Nucleus accumbens (tissue), 56 donors: Measurements from ENCODE around the gene UVSSA.
"Not testable (repeated sequence)": the region's sequence is repeated elsewhere in the genome, so short reads cannot be mapped to it uniquely, and the experiment has no call there.

ENCODE experiments used
- DNase-seq, 56 donors: peaks; one replicate each; lab custom pipeline; 2025; lab: John Stamatoyannopoulos, UW

Gene UVSSA

DNA sequence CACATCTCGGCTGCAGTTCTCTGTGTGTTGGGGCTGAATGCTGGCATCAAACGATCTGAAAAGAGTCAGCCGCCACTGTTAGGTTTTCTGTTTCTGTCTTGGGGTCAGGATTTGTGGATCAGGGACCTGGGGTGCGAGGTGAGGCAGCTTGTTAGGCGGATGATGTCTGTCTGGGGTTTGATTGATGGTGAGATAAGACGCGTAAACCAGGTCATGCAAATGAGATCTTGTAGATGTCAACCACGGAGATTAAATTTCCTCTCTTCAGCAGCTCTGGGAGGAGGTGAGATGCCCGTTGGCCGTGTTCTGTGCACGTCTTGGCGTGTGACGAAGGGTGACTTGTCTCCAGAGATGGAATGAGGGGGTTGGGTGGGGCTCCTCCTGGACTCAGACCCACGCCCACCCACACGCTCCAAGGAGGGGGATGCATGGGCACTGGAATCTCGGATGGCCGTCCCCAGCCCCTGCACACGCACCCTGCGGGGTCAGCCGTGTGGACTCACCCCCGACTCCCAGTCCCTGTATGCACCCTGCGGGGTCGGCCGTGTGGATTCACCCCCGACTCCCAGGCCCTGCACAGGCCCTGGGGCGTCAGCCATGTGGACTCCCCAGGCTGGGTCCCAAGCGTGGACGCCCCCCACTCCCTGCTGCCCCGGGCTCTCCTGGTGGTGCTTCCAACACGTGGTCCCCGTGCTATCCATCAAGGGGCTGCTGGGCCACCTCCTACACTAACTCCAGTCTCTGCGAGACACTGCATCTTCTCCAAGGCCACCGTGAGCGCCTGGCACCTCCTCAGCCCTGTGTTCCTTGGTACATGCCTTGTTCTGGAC is 16.0 kb upstream of the UVSSA start:
- no peak for DNase-seq

DNA sequence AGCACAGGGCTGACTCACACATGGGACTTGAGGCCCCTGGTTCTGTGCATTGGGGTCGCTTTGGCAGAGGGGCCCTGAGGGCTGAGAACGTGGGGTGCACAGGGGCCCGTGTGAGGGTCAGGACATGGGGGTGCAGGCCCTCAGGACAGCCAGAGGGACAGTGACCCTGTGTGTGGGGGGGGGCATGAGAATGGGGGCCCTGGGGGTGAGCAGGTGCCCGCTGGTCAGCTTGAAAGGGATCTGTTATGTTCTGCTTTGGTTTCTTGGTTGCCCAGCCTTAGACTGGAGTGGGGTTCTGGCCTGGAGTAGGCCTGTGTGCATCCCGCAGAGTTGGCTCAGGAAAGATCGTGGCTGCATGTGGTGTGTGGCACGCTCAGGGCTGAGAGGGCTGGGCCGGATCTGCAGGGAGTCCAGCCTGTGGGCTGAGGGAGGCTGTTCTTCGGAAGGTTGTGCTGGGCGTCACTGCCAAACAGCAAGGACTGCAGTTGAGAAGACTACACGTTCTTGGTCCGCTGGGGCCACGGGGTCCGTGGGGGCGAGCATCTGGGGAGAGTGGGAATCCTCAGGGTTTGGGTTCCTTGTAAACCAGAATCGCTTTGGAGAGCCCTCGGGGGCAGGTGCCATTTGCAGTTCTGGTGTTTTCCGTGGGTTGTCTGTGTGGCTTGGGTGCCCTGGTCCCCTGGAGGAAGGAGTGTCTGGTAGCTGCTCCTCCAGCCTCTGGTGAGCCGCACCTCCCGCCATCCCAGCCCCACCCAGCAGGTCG is 15.2 kb upstream of the UVSSA start:
- no peak for DNase-seq

DNA sequence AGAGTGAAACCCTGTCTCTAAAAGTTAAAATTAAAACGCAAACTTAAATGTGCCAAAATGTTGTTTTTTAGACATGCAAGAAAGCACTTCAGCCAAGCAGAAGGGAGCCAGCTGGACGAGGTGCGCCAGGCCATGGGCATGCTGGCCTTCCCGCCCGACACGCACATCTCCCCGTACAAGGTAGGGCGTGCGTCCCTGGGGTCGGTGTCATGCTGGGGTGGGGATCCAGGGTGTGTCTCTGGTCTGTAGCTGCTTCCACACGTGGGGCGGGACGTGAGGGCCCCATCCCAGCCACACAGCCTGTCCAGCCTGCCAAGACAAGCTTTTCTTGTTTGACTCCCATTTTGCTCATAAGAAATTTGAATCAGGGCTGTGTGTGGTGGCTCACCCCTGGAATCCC is 14.3 kb upstream of the UVSSA start:
- DNase-seq: no peak

DNA sequence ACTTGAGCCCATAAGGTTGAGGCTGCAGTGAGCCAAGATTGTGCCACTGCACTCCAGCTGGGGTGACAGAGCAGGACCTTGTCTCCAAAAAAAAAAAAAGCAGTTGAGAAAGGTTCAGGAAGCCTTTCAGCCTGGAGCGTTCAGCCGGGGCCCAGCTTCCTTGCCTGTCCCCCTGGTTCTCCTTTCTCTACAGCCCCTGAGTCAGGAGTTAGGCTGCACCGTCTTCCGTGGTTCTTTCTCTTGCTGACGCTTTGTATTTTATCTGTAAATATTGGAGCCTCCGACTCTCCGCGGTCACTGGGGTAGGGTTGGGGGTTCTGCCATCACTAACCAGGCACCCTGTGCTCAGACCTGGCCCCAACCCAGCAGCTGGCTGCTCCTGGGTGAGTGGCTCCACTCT is 13.8 kb upstream of the UVSSA start:
- peak in 2 of 56 donors; percentile 5 to 18 for DNase-seq

DNA sequence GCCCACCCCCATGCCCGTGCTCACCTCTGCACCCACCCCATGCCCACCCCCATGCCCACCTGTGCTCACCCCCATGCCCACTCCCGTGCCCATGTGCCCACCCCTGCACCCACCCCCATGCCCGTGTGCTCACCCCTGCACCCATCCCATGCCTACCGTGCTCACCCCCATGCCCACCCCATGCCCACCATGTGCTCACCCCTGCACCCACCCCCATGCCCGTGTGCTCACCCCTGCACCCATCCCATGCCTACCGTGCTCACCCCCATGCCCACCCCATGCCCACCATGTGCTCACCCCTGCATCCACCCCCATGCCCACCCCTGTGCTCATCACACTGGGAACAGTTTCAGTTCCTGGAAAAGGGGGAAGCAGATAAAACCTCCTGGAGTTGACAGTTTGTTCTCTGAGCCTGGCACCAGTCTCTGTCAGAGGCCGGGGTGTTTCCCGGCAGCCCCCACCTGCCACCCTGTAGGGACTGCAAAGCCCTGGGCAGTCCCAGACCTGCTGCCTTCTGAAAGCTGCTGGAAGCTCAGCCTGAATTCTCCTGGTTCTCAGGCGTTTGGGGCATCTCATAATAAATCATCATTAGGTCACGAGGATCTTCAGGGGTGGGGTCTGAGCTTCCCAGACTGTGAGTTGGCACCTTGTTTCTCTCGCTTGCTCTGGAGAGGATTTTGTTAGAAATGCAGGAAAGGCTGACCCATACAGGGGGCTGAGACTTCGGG is 13.0 kb upstream of the UVSSA start:
- DNase-seq: peak in 2 of 56 donors; percentile 15 to 22

DNA sequence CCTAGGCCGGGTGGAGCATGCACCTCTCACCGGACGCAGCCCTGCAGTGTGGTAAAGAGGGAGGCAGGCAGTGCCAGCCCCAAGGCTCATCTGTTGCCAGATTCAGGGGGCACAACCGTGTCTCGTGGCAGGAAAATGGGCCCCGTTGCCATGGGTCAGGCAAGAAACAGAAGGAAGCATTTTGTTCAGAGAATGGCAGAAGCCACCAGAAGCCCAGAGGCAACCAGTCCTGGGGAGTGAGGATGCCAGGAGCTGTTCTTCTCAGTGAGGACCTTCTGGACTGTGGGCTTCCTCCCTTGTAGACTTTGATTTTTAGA is 12.5 kb upstream of the UVSSA start:
- peak in 15 of 56 donors; percentile 7 to 50 (median 30) for DNase-seq

DNA sequence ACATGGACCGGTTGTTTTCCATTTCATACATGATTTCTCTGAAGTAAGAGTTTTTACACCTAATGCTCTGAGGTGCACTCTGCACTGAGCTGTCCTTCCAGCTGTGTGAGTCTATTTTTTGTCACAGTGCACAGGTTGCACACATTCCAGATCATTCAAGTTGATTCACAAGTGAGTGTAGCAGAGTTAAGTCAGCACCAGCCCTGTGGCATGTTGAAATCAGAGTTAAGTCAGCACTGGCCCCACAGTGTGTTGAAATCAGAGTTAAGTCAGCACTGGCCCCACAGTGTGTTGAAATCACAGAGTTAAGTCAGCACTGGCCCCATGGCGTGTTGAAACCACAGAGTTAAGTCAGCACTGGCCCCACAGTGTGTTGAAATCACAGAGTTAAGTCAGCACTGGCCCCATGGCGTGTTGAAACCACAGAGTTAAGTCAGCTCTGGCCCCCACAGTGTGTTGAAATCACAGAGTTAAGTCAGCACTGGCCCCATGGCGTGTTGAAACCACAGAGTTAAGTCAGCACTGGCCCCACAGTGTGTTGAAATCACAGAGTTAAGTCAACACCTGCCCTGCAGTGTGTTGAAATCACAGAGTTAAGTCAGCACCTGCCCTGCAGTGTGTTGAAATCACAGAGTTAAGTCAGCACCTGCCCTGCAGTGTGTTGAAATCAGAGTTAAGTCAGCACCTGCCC is 11.7 kb upstream of the UVSSA start:
- DNase-seq: not testable (repeated sequence)

DNA sequence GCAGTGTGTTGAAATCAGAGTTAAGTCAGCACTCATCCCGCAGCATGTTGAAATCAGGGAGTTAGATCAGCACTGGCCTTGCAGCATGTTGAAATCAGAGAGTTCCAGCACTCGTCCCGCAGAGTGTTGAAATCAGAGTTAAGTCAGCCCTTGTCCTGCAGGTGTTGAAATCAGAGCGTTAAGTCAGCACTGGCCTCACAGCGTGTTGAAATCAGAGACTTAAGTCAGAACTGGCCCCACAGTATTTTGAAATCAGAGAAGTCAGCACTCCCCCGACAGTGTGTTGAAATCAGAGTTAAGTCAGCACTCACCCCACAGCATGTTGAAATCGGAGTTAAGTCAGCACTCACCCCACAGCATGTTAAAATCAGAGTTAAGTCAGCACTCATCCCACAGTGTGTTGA is 10.9 kb upstream of the UVSSA start:
- DNase-seq: no peak

DNA sequence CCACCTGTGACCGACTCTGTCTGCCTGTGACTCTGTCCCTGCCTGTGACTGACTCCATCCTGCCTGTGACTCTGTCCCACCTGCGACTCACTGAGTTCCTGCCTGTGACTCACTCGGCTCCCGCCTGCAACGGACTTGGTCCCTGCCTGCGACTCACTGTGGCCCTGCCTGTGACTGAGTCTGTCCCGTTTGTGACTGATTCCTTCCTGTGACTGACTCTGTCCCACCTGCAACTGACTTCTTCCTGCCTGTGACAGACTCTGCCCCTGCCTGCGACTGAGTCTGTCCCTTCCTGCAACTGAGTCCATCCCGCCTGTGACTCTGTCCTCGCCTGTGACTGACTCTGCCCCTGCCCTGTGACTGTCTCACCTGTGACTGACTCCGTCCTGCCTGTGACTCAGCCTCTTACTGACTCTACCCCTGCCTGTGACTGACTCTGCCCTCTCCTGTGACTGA is 9.6 kb upstream of the UVSSA start:
- no peak for DNase-seq

DNA sequence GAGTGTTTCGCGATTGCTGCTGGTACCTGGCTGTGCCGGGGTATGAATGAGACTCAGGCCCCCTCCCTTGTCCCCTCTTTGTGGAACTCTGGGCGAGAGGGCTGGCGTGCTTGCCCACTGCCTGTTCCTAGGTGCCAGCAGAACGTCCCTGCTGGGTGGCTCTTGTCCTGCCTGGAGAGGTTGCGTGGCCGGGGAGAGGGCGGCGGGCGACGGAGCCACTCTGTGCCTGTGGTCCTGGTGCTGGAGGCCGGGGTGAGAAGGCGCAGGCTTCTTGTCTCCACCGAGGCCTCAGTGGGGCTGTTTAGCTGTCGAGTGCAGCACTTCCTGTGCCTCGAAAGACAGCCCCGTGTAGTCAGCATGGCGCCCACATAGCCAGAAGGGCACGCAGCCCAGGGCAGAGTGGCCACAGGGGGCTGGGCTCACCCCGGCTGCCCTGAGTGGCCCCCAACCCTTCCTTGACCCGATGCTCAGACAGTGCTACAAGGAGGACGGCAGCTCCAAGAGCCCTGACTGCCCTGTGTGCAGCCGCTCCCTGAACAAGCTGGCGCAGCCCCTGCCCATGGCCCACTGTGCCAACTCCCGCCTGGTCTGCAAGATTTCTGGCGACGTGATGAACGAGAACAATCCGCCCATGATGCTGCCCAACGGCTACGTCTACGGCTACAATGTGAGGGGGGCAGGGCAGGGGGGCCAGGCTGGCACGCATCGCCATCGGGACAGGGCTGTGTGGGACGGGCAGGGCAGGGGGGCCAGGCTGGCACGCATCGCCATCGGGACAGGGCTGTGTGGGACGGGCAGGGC is 8.9 kb upstream of the UVSSA start:
- DNase-seq: no peak

DNA sequence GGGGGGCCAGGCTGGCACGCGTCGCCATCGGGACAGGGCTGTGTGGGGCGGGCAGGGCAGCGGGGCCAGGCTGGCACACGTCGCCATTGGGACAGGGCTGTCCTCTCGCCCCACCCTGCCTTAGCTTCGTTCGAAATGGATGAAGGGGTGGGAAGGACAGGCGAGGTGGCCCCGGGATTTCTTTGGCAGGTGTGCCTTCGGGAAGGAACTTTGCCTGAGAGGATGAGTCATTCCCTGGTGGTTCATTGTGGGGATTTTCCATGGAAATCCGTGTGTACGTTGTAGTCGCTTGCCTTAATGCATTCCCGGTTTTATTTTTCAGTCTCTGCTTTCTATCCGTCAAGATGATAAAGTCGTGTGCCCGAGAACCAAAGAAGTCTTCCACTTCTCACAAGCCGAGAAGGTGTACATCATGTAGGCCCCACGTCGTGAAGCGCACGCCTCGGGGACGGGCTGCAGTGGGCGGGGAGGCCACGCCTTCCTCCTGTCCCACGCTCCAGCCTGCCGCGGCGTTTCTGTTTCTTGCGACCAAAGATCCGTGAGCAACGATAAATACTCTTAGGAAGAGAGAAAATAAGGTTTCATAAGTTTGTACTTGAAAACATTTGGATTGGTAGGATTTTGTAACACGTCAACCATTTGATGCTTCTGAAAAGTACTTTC is 8.1 kb upstream of the UVSSA start:
- no peak for DNase-seq

DNA sequence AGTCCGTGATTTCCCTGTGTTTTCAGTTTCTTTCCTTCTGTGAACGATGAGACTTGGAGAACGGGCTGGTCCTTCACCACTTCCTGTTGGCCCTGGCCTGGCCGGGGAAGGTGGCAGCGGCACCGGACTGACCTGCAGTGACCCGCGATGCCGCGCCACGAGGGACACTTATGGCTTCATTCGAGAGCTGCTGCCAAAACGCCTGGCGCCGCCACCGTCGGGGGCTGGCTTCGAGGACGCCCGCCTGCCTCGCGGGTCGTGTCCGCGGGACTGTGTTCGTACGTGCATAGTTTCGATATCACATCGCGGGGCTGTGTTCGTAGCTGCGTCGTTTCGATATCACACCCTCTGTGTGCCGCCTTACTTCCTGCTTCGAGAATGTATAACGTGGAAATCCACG is 7.5 kb upstream of the UVSSA start:
- DNase-seq: no peak

DNA sequence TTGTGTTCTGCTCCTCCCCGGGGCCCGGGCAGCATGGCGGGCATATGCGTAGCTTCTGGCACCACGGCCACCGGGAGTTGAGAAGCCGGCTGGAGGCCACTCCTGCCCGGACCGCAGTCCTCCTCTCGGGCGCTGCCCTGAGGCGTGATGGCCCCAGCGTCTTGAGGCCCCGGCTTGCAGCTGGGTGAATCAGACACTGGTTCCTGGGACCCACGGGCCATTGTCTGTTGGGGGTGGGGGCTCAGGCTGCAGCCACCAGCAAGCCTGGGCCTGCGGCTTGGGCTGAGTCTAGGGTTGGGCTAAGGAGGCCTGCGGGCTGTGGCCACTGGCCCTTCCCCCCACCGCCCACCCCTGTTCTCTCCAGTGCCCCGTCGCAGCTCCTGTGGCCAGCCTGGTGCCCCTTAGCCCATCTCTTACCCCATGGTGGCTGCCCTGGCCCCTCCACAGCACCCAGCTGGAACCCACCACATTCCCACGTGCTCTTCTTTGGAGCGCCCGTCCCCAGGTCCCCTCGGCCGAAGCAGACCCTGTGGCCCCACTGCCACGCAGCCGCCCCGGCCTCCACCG is 6.7 kb upstream of the UVSSA start:
- DNase-seq: no peak

DNA sequence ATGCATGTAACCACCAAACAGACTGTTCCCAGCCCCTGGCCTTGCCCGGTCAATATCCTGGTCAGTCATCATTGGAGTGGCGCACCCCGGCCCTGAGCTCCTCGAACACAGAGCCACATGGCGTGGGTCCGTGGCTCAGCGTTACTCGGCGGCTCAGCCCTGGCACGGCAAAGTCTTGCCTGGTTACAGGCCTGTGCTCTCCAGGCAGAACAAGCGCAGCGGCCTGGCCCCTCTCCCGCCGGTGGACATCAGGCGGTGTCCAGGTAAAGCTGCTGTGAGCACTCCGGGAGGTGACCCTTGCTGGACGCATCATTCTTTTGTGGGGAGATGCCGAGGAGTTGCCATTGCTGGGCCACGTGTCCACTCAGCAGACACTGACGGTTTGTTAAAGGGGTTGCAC is 6.1 kb upstream of the UVSSA start:
- no peak for DNase-seq

DNA sequence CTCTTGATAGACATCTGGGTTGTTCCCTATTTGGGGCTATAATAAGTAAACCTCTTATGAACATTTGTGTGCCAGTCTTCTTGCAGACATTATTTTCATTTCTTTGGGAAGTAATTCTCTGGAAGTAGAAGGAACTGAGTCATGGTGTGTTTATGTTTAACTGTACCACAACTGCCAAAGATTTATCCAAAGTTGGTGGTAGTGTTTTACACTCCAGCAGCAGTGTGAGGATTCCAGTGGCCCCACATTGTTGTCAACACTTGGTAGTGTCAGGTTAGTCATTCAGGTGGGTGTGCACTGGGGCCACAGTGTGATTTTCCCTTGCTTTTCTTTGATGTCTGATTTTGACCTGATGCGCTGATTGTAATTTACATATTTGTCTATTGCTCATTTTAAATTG is 5.0 kb upstream of the UVSSA start:
- no peak for DNase-seq

DNA sequence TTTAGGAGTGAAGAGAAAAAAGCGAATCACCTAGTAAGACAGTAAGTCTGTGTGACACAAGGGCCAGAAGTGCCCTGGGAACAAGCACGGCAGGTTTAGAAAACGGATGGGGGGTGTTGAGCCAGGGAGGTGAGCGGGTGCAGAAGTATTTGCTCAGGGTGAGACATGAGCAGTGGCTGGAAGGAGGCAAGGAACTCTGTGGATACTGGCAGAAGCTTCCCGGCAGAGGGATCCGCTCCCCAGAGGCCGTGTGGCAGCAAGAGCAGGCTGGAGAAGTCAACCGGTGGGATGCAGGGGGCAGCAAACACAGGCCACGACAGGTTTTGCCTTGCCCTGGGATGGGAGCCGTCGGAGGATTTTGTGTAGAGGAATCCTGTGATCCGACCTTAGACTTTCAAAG is 2.3 kb upstream of the UVSSA start:
- no peak for DNase-seq

DNA sequence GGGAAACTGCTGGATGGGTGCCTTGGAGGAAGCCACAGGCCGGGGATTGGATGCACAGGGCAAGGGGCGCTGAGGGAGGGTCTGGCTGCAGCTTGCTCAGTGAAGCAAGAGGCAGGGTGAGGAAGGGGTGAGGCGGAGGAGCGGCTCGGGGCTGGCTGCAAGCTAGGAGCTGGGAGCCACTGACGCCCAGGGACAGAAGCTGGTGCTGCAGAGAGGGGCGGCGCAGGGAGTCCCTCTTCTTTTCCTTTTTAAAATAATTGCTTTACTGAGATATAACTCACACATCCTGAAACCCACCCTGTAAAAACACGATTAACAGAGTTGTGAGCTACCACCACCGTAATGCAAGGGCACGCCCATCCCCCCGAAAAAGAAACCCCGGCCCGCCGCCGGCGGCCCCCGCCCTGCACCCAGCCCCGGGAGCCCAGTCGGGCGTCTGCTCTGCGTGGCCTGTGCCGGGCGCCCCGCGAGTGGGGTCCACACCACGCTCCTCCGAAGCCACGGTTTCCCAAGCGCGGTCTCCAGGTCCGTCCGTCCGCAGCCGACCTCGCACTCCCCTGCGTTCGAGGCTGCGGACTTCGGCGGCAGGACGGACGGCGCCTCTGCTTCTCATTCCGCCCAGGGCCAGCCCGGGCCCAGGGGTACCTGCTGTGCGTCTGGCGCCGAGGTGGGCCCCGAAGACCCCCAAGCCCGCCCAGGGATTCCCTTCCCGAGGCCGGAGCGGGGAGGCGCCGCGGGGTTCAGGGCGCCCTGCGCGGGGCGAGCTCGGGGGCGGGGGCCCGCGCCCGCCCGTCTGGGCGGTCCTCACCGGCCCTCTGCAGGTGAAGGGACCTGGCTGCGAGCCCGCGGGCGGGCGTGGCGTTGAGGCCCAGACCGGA is 866 bp upstream of the UVSSA start:
- DNase-seq: peak in 35 of 56 donors; percentile 8 to 61 (median 47)

DNA sequence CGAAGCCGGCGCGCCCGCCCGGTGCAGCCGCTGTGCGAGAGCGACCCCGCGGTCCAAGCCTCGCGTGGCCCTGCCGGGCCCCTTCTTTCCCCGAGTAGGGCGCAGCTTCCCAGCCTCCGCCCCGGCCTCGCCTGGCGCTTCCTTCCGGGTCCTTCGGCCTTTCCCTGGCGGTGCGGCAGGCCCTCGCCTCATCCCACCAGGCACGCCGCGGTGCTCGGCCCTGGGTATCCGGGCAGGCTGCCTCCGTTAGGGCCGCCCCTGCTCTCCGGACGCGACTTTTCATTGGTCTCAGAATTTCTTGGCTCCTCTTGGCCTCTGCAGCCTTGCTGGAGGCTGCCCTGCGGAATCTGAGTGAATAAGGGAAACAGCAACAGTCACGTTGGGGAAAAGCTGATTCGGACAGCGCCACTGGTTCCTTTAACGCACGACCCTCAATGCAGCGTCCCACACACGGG is 429 bp downstream of the UVSSA start:
- DNase-seq: peak in 20 of 56 donors; percentile 34 to 68 (median 56)
